GM23338 (cell line): ENCODE results near the gene METTL17. TPM values are rescaled to one million over a fixed set of nuclear protein-coding genes. Genes with fewer than 3 reads are reported as not detected.

Source experiments
- ATAC-seq: fragments of 200-7000 bp; cut with Tn5 transposase; 3 replicates; pipeline ENCODE4 v1.9.1; 2020
- DNase-seq: peaks from one replicate; pipeline ENCODE4 v3.0.0-alpha.2; 2015; ENCODE audit warnings: low spot score
- H2AFZ ChIP-seq: fragments of 200-600 bp; sonication (generic); 2 replicates; pipeline ENCODE4 v1.8.0; 2016; ENCODE audit warnings: antibody characterized with exemption, mild to moderate bottlenecking, moderate library complexity
- H3F3A ChIP-seq: fragments of 200-600 bp; sonication (generic); replicated peaks from 2 replicates; pipeline ENCODE4 v1.8.0; 2017; ENCODE audit warnings: antibody characterized with exemption, mixed run types, low read depth
- H3K27ac ChIP-seq: fragments of 200-600 bp; sonication (generic); 2 replicates; pipeline ENCODE4 v1.6.1; 2016; ENCODE audit warnings: low read depth
- H3K27me3 ChIP-seq: fragments of 200-600 bp; sonication (generic); 2 replicates; pipeline ENCODE4 v1.8.0; 2016; ENCODE audit warnings: mild to moderate bottlenecking, mixed run types, moderate library complexity; ENCODE audit not compliant: insufficient read depth
- H3K36me3 ChIP-seq: fragments of 200-600 bp; sonication (generic); 2 replicates; pipeline ENCODE4 v1.8.0; 2016; ENCODE audit warnings: mild to moderate bottlenecking; ENCODE audit not compliant: insufficient read depth
- H3K4me1 ChIP-seq: fragments of 200-600 bp; sonication (generic); 2 replicates; pipeline ENCODE4 v1.8.0; 2016; ENCODE audit warnings: mild to moderate bottlenecking, moderate library complexity; ENCODE audit not compliant: insufficient read depth
- H3K4me2 ChIP-seq: fragments of 200-600 bp; sonication (generic); 2 replicates; pipeline ENCODE4 v1.7.1; 2017; ENCODE audit warnings: mixed run types
- H3K4me3 ChIP-seq: fragments of 200-600 bp; sonication (generic); 2 replicates; pipeline ENCODE4 v1.6.1; 2016; ENCODE audit warnings: mixed run types
- H3K79me2 ChIP-seq: fragments of 200-600 bp; sonication (generic); replicated peaks from 2 replicates; pipeline ENCODE4 v1.8.0; 2017; ENCODE audit warnings: mild to moderate bottlenecking; ENCODE audit not compliant: insufficient read depth
- H3K9me2 ChIP-seq: fragments of 200-600 bp; sonication (generic); 2 replicates; pipeline ENCODE4 v1.8.0; 2017; ENCODE audit not compliant: insufficient read depth
- H4K20me1 ChIP-seq: fragments of 200-600 bp; sonication (generic); replicated peaks from 2 replicates; pipeline ENCODE4 v1.8.0; 2017; ENCODE audit warnings: mild to moderate bottlenecking; ENCODE audit not compliant: insufficient read depth
- H3K27ac Mint-ChIP-seq: 2 replicates; pipeline ENCODE4 v1.8.0; 2020; ENCODE audit warnings: inconsistent platforms, mild to moderate bottlenecking, moderate library complexity, mixed read lengths
- H3K27me3 Mint-ChIP-seq: 3 replicates; pipeline ENCODE4 v1.8.0; 2022; ENCODE audit warnings: low read depth, mild to moderate bottlenecking, moderate library complexity, mixed read lengths, inconsistent platforms; ENCODE audit not compliant: insufficient read depth, poor library complexity
- H3K36me3 Mint-ChIP-seq: 3 replicates; pipeline ENCODE4 v1.8.0; 2021; ENCODE audit warnings: low read depth, mild to moderate bottlenecking, inconsistent platforms, moderate library complexity, mixed read lengths
- H3K4me1 Mint-ChIP-seq: 3 replicates; pipeline ENCODE4 v1.8.0; 2020; ENCODE audit warnings: mild to moderate bottlenecking, inconsistent platforms, mixed read lengths
- H3K4me3 Mint-ChIP-seq: 3 replicates; pipeline ENCODE4 v1.8.0; 2021; ENCODE audit warnings: moderate library complexity, mild to moderate bottlenecking, inconsistent platforms, mixed read lengths
- H3K9me3 Mint-ChIP-seq: 3 replicates; pipeline ENCODE4 v1.8.0; 2020; ENCODE audit warnings: moderate library complexity, mild to moderate bottlenecking, inconsistent platforms, mixed read lengths
- CREB1 ChIP-seq: fragments of 250-450 bp; sonication (Bioruptor Pico); IDR thresholded peaks from 2 replicates; pipeline ENCODE4 v1.5.0; 2020; ENCODE audit warnings: low read depth, mild to moderate bottlenecking, moderate library complexity
- EZH2 ChIP-seq: fragments of 200-600 bp; sonication (generic); IDR thresholded peaks from one replicate; pipeline ENCODE4 v1.8.0; 2017; ENCODE audit warnings: antibody characterized with exemption, mild to moderate bottlenecking, low read depth; ENCODE audit not compliant: unreplicated experiment
- EZH2phosphoT487 ChIP-seq: fragments of 200-600 bp; sonication (generic); IDR thresholded peaks from one replicate; pipeline ENCODE4 v1.8.1; 2018; ENCODE audit warnings: antibody characterized with exemption; ENCODE audit not compliant: unreplicated experiment
- JUNB ChIP-seq: IDR thresholded peaks from one replicate; pipeline ENCODE4 v1.6.1; 2016; ENCODE audit warnings: antibody characterized with exemption; ENCODE audit not compliant: unreplicated experiment
- NANOG ChIP-seq: IDR thresholded peaks from 2 replicates; pipeline ENCODE4 v1.6.1; 2016; ENCODE audit warnings: antibody characterized with exemption, borderline replicate concordance
- POLR2AphosphoS5 ChIP-seq: IDR thresholded peaks from 2 replicates; pipeline ENCODE4 v1.6.1; 2016; ENCODE audit warnings: antibody characterized with exemption, low read depth
- STAT1 ChIP-seq: IDR thresholded peaks from one replicate; pipeline ENCODE4 v1.6.1; 2016; ENCODE audit warnings: antibody characterized with exemption; ENCODE audit not compliant: unreplicated experiment
- ZNF114 ChIP-seq: fragments of 250-450 bp; sonication (Bioruptor Pico); IDR thresholded peaks from 2 replicates; pipeline ENCODE4 v1.5.0; 2020; ENCODE audit warnings: mild to moderate bottlenecking, moderate library complexity
- ZNF331 ChIP-seq: fragments of 250-450 bp; sonication (Bioruptor Pico); IDR thresholded peaks from 2 replicates; pipeline ENCODE4 v1.5.0; 2020; ENCODE audit warnings: low read depth, mild to moderate bottlenecking, moderate library complexity
- polyA plus RNA-seq: library from polyadenylated mRNA; unstranded; fragments of >200 nt; fragmentation: Nextera tagmentation; extraction: Ambion mirVana; gene quantifications from 2 replicates; pipeline ENCODE4 v1.2.1, GENCODE V29; 2016
- total RNA-seq: library from RNA; depleted of rRNA; stranded (reverse); fragments of >200 nt; shearing (Covaris generic); gene quantifications from 2 replicates; pipeline ENCODE4 v1.2.3, GENCODE V29; 2014
- TF ChIP-seq, protein P1 (sequence below): IDR thresholded peaks from 2 replicates; pipeline ENCODE4 v1.6.1; 2016; ENCODE audit warnings: antibody characterized with exemption
- TF ChIP-seq, protein P2 (sequence below): fragments of 250-450 bp; sonication (Bioruptor Pico); IDR thresholded peaks from 2 replicates; pipeline ENCODE4 v1.5.0; 2020; ENCODE audit warnings: mild to moderate bottlenecking, moderate library complexity
- TF ChIP-seq, protein P3 (sequence below), 2 experiments: fragments of 200-600 bp in 1 of 2; sonication (generic) in 1 of 2; conservative IDR thresholded peaks; 2 replicates each; pipeline versions ENCODE4 v1.5.1 to v1.6.1; 2016 to 2017; ENCODE audit warnings: antibody characterized with exemption in 2 of 2, low read depth in 2 of 2, mild to moderate bottlenecking in 2 of 2, moderate library complexity in 1 of 2
- TF ChIP-seq, protein P4 (sequence below): IDR thresholded peaks from one replicate; pipeline ENCODE4 v1.6.1; 2018; ENCODE audit warnings: antibody characterized with exemption; ENCODE audit not compliant: unreplicated experiment

Gene METTL17
- total and polyA plus RNA-seq, 2 experiments from 2014 or later = 74.9 to 156 TPM

DNA sequence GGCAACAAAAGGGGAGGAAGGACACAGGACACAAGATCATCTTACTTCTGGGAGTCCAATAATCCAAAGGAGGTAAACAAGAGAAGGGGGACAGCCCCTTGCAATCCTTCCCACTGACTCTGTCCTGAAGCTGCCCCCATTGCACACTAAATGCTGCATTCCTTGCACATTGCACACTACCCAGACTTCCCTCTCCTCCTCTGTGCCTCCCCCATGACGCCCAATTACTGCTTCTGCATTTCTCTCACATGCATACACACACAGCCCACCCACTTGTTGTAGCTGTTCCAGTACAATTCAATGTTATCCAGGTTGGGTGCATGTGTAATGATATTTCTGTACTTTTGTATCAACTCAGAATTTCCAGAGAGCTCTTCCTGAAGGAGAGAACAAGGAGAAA, 29.6 kb downstream of the METTL17 start:
- H3K9me3 Mint-ChIP-seq = no peaks in the 10 kb centered on the region; the same call in 2 of the 3 replicates
- H3K27ac Mint-ChIP-seq = no peak overlapping the region
- no peaks in the 10 kb centered on the region for H3K9me2 ChIP-seq
- H3K4me3 ChIP-seq = no peak overlapping the region
- H3K36me3 Mint-ChIP-seq = peaks cover 19% of the 10 kb centered on the region
- TF ChIP-seq, protein P1, sequence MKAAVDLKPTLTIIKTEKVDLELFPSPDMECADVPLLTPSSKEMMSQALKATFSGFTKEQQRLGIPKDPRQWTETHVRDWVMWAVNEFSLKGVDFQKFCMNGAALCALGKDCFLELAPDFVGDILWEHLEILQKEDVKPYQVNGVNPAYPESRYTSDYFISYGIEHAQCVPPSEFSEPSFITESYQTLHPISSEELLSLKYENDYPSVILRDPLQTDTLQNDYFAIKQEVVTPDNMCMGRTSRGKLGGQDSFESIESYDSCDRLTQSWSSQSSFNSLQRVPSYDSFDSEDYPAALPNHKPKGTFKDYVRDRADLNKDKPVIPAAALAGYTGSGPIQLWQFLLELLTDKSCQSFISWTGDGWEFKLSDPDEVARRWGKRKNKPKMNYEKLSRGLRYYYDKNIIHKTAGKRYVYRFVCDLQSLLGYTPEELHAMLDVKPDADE = no peak
- no peak for TF ChIP-seq NANOG
- no peak for TF ChIP-seq ZNF114 (CRISPR knock-in tag)
- TF ChIP-seq, protein P2, sequence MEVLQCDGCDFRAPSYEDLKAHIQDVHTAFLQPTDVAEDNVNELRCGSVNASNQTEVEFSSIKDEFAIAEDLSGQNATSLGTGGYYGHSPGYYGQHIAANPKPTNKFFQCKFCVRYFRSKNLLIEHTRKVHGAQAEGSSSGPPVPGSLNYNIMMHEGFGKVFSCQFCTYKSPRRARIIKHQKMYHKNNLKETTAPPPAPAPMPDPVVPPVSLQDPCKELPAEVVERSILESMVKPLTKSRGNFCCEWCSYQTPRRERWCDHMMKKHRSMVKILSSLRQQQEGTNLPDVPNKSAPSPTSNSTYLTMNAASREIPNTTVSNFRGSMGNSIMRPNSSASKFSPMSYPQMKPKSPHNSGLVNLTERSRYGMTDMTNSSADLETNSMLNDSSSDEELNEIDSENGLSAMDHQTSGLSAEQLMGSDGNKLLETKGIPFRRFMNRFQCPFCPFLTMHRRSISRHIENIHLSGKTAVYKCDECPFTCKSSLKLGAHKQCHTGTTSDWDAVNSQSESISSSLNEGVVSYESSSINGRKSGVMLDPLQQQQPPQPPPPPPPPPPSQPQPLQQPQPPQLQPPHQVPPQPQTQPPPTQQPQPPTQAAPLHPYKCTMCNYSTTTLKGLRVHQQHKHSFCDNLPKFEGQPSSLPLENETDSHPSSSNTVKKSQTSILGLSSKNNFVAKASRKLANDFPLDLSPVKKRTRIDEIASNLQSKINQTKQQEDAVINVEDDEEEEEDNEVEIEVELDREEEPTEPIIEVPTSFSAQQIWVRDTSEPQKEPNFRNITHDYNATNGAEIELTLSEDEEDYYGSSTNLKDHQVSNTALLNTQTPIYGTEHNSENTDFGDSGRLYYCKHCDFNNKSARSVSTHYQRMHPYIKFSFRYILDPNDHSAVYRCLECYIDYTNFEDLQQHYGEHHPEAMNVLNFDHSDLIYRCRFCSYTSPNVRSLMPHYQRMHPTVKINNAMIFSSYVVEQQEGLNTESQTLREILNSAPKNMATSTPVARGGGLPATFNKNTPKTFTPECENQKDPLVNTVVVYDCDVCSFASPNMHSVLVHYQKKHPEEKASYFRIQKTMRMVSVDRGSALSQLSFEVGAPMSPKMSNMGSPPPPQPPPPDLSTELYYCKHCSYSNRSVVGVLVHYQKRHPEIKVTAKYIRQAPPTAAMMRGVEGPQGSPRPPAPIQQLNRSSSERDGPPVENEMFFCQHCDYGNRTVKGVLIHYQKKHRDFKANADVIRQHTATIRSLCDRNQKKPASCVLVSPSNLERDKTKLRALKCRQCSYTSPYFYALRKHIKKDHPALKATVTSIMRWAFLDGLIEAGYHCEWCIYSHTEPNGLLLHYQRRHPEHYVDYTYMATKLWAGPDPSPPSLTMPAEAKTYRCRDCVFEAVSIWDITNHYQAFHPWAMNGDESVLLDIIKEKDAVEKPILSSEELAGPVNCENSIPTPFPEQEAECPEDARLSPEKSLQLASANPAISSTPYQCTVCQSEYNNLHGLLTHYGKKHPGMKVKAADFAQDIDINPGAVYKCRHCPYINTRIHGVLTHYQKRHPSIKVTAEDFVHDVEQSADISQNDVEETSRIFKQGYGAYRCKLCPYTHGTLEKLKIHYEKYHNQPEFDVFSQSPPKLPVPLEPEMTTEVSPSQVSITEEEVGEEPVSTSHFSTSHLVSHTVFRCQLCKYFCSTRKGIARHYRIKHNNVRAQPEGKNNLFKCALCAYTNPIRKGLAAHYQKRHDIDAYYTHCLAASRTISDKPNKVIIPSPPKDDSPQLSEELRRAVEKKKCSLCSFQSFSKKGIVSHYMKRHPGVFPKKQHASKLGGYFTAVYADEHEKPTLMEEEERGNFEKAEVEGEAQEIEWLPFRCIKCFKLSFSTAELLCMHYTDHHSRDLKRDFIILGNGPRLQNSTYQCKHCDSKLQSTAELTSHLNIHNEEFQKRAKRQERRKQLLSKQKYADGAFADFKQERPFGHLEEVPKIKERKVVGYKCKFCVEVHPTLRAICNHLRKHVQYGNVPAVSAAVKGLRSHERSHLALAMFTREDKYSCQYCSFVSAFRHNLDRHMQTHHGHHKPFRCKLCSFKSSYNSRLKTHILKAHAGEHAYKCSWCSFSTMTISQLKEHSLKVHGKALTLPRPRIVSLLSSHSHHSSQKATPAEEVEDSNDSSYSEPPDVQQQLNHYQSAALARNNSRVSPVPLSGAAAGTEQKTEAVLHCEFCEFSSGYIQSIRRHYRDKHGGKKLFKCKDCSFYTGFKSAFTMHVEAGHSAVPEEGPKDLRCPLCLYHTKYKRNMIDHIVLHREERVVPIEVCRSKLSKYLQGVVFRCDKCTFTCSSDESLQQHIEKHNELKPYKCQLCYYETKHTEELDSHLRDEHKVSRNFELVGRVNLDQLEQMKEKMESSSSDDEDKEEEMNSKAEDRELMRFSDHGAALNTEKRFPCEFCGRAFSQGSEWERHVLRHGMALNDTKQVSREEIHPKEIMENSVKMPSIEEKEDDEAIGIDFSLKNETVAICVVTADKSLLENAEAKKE (CRISPR knock-in tag) = no peak
- no peak for TF ChIP-seq EZH2
- TF ChIP-seq CREB1 = no peak
- TF ChIP-seq, protein P3, sequence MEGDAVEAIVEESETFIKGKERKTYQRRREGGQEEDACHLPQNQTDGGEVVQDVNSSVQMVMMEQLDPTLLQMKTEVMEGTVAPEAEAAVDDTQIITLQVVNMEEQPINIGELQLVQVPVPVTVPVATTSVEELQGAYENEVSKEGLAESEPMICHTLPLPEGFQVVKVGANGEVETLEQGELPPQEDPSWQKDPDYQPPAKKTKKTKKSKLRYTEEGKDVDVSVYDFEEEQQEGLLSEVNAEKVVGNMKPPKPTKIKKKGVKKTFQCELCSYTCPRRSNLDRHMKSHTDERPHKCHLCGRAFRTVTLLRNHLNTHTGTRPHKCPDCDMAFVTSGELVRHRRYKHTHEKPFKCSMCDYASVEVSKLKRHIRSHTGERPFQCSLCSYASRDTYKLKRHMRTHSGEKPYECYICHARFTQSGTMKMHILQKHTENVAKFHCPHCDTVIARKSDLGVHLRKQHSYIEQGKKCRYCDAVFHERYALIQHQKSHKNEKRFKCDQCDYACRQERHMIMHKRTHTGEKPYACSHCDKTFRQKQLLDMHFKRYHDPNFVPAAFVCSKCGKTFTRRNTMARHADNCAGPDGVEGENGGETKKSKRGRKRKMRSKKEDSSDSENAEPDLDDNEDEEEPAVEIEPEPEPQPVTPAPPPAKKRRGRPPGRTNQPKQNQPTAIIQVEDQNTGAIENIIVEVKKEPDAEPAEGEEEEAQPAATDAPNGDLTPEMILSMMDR (conservative IDR thresholded peaks at IDR 0.05; ENCODE audit: low read depth in 2 of 2) = no peak
- no peak for TF ChIP-seq POLR2AphosphoS5
- TF ChIP-seq, protein P4, sequence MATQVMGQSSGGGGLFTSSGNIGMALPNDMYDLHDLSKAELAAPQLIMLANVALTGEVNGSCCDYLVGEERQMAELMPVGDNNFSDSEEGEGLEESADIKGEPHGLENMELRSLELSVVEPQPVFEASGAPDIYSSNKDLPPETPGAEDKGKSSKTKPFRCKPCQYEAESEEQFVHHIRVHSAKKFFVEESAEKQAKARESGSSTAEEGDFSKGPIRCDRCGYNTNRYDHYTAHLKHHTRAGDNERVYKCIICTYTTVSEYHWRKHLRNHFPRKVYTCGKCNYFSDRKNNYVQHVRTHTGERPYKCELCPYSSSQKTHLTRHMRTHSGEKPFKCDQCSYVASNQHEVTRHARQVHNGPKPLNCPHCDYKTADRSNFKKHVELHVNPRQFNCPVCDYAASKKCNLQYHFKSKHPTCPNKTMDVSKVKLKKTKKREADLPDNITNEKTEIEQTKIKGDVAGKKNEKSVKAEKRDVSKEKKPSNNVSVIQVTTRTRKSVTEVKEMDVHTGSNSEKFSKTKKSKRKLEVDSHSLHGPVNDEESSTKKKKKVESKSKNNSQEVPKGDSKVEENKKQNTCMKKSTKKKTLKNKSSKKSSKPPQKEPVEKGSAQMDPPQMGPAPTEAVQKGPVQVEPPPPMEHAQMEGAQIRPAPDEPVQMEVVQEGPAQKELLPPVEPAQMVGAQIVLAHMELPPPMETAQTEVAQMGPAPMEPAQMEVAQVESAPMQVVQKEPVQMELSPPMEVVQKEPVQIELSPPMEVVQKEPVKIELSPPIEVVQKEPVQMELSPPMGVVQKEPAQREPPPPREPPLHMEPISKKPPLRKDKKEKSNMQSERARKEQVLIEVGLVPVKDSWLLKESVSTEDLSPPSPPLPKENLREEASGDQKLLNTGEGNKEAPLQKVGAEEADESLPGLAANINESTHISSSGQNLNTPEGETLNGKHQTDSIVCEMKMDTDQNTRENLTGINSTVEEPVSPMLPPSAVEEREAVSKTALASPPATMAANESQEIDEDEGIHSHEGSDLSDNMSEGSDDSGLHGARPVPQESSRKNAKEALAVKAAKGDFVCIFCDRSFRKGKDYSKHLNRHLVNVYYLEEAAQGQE = no peak
- no peak for TF ChIP-seq STAT1
- TF ChIP-seq JUNB = no peak
- TF ChIP-seq ZNF331 (CRISPR knock-in tag) = no peak
- TF ChIP-seq EZH2phosphoT487 = no peak
- H3K4me1 Mint-ChIP-seq = peaks cover 31% of the 10 kb centered on the region
- peaks cover 24% of the 10 kb centered on the region for H3K27me3 Mint-ChIP-seq
- no peak overlapping the region for H2AFZ ChIP-seq
- H3K4me1 ChIP-seq = peaks cover 22% of the 10 kb centered on the region
- DNase-seq = no peak
- H3K79me2 ChIP-seq = no peaks in the 10 kb centered on the region; the same call in 1 of the 2 replicates
- peaks cover 22% of the 10 kb centered on the region for H3K27me3 ChIP-seq
- H3K4me2 ChIP-seq = no peak overlapping the region
- no peak overlapping the region for H3K27ac ChIP-seq
- no peak overlapping the region for H3K4me3 Mint-ChIP-seq
- no peaks in the 10 kb centered on the region for H3F3A ChIP-seq
- no peaks in the 10 kb centered on the region for H3K36me3 ChIP-seq
- H4K20me1 ChIP-seq = no peaks in the 10 kb centered on the region
- no peak for ATAC-seq
